AG09319 (cell line): ENCODE data around the gene SERPING1.

Experiments
- DNase-seq: peaks from one replicate; pipeline ENCODE4 v3.0.0-alpha.2; 2010; ENCODE audit warnings: low read depth; ENCODE audit errors: extremely low read depth
- TF ChIP-seq, protein P1 (sequence below): IDR thresholded peaks from 2 replicates; pipeline ENCODE4 v1.5.1; 2011; ENCODE audit warnings: low read depth, mild to moderate bottlenecking, inconsistent platforms, low read length, moderate library complexity

Gene SERPING1

DNA sequence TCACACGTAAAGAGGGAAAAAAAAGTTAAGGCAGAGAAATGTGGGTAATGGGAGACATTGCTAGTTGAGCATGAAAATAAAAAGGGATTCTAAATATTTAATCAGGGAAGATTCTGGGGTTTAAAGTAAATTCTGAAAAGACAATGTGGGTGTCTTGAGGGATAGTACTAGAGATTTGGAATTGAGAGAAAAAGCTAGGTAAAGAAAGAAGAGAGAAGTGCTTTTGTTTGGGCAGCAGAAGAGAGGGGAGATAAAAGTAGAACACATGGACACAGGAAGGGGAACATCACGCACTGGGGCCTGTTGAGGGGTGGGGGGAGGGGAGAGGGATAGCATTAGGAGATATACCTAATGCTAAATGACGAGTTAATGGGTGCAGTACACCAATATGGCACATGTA is 55.7 kb downstream of the SERPING1 start:
- TF ChIP-seq, protein P1, sequence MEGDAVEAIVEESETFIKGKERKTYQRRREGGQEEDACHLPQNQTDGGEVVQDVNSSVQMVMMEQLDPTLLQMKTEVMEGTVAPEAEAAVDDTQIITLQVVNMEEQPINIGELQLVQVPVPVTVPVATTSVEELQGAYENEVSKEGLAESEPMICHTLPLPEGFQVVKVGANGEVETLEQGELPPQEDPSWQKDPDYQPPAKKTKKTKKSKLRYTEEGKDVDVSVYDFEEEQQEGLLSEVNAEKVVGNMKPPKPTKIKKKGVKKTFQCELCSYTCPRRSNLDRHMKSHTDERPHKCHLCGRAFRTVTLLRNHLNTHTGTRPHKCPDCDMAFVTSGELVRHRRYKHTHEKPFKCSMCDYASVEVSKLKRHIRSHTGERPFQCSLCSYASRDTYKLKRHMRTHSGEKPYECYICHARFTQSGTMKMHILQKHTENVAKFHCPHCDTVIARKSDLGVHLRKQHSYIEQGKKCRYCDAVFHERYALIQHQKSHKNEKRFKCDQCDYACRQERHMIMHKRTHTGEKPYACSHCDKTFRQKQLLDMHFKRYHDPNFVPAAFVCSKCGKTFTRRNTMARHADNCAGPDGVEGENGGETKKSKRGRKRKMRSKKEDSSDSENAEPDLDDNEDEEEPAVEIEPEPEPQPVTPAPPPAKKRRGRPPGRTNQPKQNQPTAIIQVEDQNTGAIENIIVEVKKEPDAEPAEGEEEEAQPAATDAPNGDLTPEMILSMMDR: no peak
- DNase-seq: no peak

DNA sequence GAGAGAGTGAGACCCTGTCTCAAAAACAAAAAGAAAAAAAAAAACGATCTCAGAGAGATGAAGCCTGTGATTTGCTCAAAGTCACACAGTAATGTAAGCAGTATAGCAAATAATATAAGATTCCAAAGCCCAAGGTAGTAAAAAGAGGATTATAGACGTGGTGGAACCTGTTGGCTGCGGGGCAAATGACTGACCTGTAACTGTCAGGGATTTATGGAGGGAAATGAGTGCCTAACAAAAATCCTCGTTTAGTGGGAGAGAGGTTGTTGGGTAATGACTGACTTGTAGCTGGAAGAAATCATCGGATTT is 59.4 kb downstream of the SERPING1 start:
- TF ChIP-seq, protein P1: no peak

DNA sequence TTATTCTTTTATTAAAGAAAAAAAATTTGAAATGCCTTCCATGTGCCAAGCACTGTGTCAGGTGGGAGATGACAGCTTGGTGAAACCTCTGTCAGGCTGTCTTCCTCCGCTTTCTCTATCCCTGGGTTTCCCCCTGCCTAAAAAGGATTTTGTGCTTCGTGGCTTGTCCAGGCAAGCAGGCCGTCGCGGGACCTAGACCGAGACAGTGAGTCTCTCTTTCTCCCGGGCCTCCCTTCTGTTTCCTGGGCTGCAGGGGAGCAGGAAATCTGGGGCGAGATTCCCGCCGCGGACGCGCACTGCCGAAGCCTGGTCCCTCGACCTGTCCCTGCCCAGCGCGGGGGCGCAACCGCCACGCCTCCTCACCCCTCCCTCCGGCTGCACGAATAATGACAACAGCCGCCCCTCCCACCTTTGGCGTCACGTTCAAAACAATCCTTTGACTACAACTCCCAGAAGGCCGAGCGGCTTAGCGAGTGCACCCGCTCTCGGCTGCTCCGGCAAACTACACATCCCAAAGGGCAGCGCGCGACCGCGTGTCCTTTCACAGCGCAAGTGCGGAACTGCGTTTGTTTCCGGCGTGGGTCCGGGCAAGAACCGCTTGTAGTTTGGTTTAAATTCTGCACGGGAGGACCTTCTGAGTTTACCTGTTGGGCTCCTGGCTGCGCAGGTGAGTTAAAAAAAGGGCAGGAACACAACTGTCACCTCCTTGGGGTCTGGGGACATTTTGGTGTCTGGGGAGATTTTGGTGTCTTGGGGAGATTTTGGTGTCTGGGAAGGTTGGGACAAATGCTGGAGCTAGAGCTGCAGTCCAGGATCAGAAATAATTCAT is 59.9 kb downstream of the SERPING1 start, which contains the start of gene CLP1:
Gene CLP1 (plus strand): TSS at position 569 of the 829 bp plus-strand sequence. CDS start 1,715 bp downstream, outside the sequence.
- DNase-seq: peak; percentile 94
- TF ChIP-seq, protein P1: no peak

More for the DNA sequence above, 59.4 kb downstream of the SERPING1 start:
- DNase-seq: no peak

DNA sequence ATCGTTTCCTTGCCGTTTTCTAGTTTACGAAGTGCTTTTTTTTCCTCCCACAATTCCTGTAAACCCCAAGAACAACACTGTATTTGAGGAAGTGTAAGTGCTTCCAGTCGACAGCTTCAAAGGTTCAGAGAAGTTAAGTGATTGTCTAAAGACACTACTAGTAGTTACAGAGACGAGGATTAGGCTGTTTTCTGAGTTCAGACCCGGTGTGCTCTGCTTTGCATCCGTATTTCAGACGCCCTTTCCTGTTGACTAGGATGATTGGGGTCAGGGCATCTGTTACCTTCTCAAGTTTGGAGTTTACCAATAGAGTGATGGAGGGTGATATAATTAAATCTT is 60.5 kb downstream of the SERPING1 start:
- TF ChIP-seq, protein P1: no peak

DNA sequence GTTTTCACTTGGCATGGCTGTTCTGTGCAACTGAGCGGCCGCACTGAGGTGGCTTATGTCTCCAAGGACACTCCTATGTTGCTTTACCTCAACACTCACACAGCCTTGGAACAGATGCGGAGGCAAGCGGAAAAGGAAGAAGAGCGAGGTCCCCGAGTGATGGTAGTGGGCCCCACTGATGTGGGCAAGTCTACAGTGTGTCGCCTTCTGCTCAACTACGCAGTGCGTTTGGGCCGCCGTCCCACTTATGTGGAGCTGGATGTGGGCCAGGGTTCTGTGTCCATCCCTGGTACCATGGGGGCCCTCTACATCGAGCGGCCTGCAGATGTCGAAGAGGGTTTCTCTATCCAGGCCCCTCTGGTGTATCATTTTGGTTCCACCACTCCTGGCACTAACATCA is 62.2 kb downstream of the SERPING1 start:
- no peak for DNase-seq
- TF ChIP-seq, protein P1: no peak

More for the DNA sequence above, 60.5 kb downstream of the SERPING1 start:
- DNase-seq: no peak

DNA sequence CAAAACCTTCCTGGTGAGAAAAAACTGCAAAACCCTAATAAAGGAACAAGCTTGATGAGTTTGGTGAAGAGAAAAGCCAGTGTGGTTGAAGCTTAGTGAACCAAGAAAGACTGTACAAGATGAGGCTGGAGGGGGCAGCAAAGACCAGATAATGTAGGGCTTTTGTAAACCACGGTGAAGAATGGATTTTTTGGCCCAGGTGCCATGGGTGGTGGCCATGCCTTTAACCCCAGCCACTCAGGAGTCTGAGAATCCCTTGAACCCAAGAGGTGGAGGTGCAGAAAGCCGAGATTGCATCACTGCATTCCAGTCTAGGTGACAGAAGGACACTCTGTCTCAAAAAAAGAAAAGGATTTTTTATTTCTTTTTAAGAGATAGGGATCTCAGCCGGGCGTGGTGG is 65.4 kb downstream of the SERPING1 start:
- no peak for DNase-seq
- TF ChIP-seq, protein P1: no peak

DNA sequence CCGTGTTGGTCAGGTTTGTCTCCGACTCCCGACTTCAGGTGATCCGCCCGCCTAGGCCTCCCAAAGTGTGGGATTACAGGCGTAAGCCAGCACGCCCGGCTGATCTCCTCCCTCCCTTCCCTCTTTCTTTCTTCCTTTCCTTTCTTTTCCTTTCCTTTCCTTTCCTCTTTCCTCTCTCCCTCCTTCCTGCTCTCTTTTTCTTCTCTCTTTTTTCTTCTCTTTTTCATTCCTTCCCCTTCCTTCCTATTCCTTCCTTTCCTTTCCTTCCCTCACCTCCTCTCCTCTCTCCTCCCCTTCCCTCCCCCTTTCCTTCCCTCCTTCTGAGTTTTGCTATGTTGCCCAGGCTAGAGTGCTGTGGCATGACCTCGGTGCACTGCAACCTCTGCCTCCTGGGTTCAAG is 66.5 kb downstream of the SERPING1 start:
- TF ChIP-seq, protein P1: no peak
- DNase-seq: no peak
